K562 (cell line): Measurements from ENCODE around the gene POU3F1. TPM values are rescaled to one million over a fixed set of nuclear protein-coding genes. Genes with fewer than 3 reads are reported as not detected.

Source experiments
- BCLAF1 ChIP-seq, 2 experiments: fragments of 450-650 bp in 1 of 2; IDR thresholded peaks; 2 replicates each; pipeline ENCODE4 v1.6.1; 2011 to 2017; ENCODE audit warnings: low read depth in 2 of 2, antibody characterized with exemption in 1 of 2, borderline replicate concordance in 1 of 2, low read length in 1 of 2, mild to moderate bottlenecking in 1 of 2, mixed read lengths in 1 of 2; ENCODE audit not compliant: control insufficient read depth in 1 of 2
- E4F1 ChIP-seq: fragments of 250-450 bp; sonication (Bioruptor Pico); IDR thresholded peaks from 2 replicates; pipeline ENCODE4 v1.5.0; 2021; ENCODE audit warnings: mild to moderate bottlenecking, borderline replicate concordance
- ETS1 ChIP-seq: conservative IDR thresholded peaks from 2 replicates; pipeline ENCODE4 v1.6.1; 2011; ENCODE audit warnings: low read depth, mild to moderate bottlenecking, low read length; ENCODE audit not compliant: control insufficient read depth
- FIP1L1 ChIP-seq: fragments of 200-400 bp; formaldehyde crosslinking; IDR thresholded peaks from 2 replicates; pipeline ENCODE4 v1.6.1; 2018; ENCODE audit warnings: mild to moderate bottlenecking, low read depth, low read length; ENCODE audit not compliant: poor library complexity, severe bottlenecking
- HES1 ChIP-seq: fragments of 450-650 bp; IDR thresholded peaks from 2 replicates; pipeline ENCODE4 v1.6.1; 2016; ENCODE audit warnings: low read depth, mild to moderate bottlenecking, moderate library complexity
- HNRNPLL ChIP-seq: fragments of 200-400 bp; formaldehyde crosslinking; IDR thresholded peaks from 2 replicates; pipeline ENCODE4 v1.6.1; 2017; ENCODE audit warnings: low read length, low read depth, mild to moderate bottlenecking; ENCODE audit not compliant: poor library complexity, severe bottlenecking
- ZNF318 ChIP-seq, 2 experiments: fragments of 450-650 bp; IDR thresholded peaks; 2 replicates each; pipeline ENCODE4 v1.6.1; 2016; ENCODE audit warnings: mild to moderate bottlenecking in 2 of 2, borderline replicate concordance in 1 of 2, low read depth in 1 of 2, moderate library complexity in 1 of 2
- polyA plus RNA-seq, 8 experiments: library from polyadenylated mRNA; depleted of rRNA in 4 of 8; stranded (reverse) in 5 of 8; unstranded in 3 of 8; fragments of >200 nt; fragmentation: Nextera tagmentation in 2 of 8; fragmentation: Illumina TruSeq in 1 of 8; extraction: Ambion mirVana in 2 of 8; extraction: Trizol in 1 of 8; gene quantifications; 2 replicates each; pipeline versions ENCODE4 v1.2.1 to v1.2.3, GENCODE V29; 2011 to 2014; ENCODE audit warnings: inconsistent platforms in 1 of 8, missing spikeins in 1 of 8
- total RNA-seq, 7 experiments: library from RNA; depleted of rRNA in 6 of 7; stranded (reverse); fragments of >200 nt in 6 of 7; fragmentation: Illumina TruSeq in 2 of 7; extraction: Trizol in 2 of 7; gene quantifications; 2 replicates each; pipeline versions ENCODE4 v1.2.1 to v1.2.3, GENCODE V29; 2011 to 2021; ENCODE audit warnings: low replicate concordance in 1 of 7

POU3F1 gene
- total and polyA plus RNA-seq, 9 of the 15 experiments (the other 6 are each of a cell fraction or from before 2014, with no cell fraction given): 0.09 TPM; not detected in 8

GRCh38 chr1:38004284-38005108 is 42.1 kb downstream of the POU3F1 start (continued):
- TF ChIP-seq FIP1L1 (no peak), ETS1 (peak; percentile 51; the same call in 1 of the 2 replicates), HNRNPLL (peak; percentile 8), HES1 (no peak), BCLAF1 (IDR thresholded peaks at IDR 0.05; ENCODE audit: borderline replicate concordance in 1 of 2, control insufficient read depth in 1 of 2, low read depth in 2 of 2, low read length in 1 of 2) (no peak; a peak in 1 of 4 replicates), E4F1 (CRISPR knock-in tag) (no peak), ZNF318 (IDR thresholded peaks at IDR 0.05; ENCODE audit: borderline replicate concordance in 1 of 2, low read depth in 1 of 2) (no peak)
